ENCODE measurements around the gene STARD3.
"Not testable (repeated sequence)": the region's sequence is repeated elsewhere in the genome, so short reads cannot be mapped to it uniquely, and the experiment has no call there.

The STARD3 gene

GRCh38 chr17:39694593-39694992, 57.6 kb downstream of the STARD3 start:
- no peak for TF ChIP-seq CTCF (IDR thresholded peaks at IDR 0.05; ENCODE audit: low read depth, low read length, missing control alignments)
- H3K4me3 ChIP-seq (ENCODE audit: low read depth, low read length), result no peak overlapping the region
- no peak for DNase-seq (ENCODE audit: low read depth)

GRCh38 chr17:39695089-39695474, 58.1 kb downstream of the STARD3 start:
- TF ChIP-seq CTCF (IDR thresholded peaks at IDR 0.05; ENCODE audit: low read depth, low read length, missing control alignments), result no peak
- H3K4me3 ChIP-seq (ENCODE audit: low read depth, low read length), result no peak overlapping the region
- no peak for DNase-seq (ENCODE audit: low read depth)

- no peak for DNase-seq (ENCODE audit: low read depth)
- no peak for TF ChIP-seq CTCF (IDR thresholded peaks at IDR 0.05; ENCODE audit: low read depth, low read length, missing control alignments)
- no peak overlapping the region for H3K4me3 ChIP-seq (ENCODE audit: low read depth, low read length)
Observed at GRCh38 chr17:39696731-39697130, 59.8 kb downstream of the STARD3 start.

- no peak overlapping the region for H3K4me3 ChIP-seq (ENCODE audit: low read depth, low read length)
- TF ChIP-seq CTCF (IDR thresholded peaks at IDR 0.05; ENCODE audit: low read depth, low read length, missing control alignments), result no peak
- DNase-seq (ENCODE audit: low read depth), result no peak
Observed at GRCh38 chr17:39697961-39698360, 61.0 kb downstream of the STARD3 start.

- DNase-seq (ENCODE audit: low read depth); H3K4me3 ChIP-seq (ENCODE audit: low read depth, low read length): not testable (repeated sequence)
Observed at GRCh38 chr17:39699157-39699817, 62.3 kb downstream of the STARD3 start.

GRCh38 chr17:39699818-39700147, 62.8 kb downstream of the STARD3 start, which contains the start of gene ERBB2:
TSS of gene ERBB2 (plus strand) at chr17:39700064. CDS start at chr17:39700239, 175 bp downstream.
- no peak for TF ChIP-seq CTCF (IDR thresholded peaks at IDR 0.05; ENCODE audit: low read depth, low read length, missing control alignments)
- H3K4me3 ChIP-seq (ENCODE audit: low read depth, low read length), result no peak within 1 kb of the TSS
- DNase-seq (ENCODE audit: low read depth), result no peak

- DNase-seq (ENCODE audit: low read depth), result no peak
- H3K4me3 ChIP-seq (ENCODE audit: low read depth, low read length), result no peak overlapping the region
- no peak for TF ChIP-seq CTCF (IDR thresholded peaks at IDR 0.05; ENCODE audit: low read depth, low read length, missing control alignments)
Observed at GRCh38 chr17:39700148-39700987, 63.4 kb downstream of the STARD3 start.

Data from GM12864 (cell line).